Erythroblast (primary cell): ENCODE data around the gene KCNG2.

ENCODE experiments used
- DNase-seq, 2 experiments: peaks; one replicate each; lab custom pipeline; 2025; lab: John Stamatoyannopoulos, UW
- GATA1 ChIP-seq: IDR thresholded peaks from 2 replicates; pipeline ENCODE4 v1.6.1; 2011; ENCODE audit warnings: low read depth, mild to moderate bottlenecking, control low read depth, low read length, moderate library complexity
- POLR2A ChIP-seq: IDR thresholded peaks from 2 replicates; pipeline ENCODE4 v1.6.1; 2011; ENCODE audit warnings: mild to moderate bottlenecking, low read length

The KCNG2 gene

DNA sequence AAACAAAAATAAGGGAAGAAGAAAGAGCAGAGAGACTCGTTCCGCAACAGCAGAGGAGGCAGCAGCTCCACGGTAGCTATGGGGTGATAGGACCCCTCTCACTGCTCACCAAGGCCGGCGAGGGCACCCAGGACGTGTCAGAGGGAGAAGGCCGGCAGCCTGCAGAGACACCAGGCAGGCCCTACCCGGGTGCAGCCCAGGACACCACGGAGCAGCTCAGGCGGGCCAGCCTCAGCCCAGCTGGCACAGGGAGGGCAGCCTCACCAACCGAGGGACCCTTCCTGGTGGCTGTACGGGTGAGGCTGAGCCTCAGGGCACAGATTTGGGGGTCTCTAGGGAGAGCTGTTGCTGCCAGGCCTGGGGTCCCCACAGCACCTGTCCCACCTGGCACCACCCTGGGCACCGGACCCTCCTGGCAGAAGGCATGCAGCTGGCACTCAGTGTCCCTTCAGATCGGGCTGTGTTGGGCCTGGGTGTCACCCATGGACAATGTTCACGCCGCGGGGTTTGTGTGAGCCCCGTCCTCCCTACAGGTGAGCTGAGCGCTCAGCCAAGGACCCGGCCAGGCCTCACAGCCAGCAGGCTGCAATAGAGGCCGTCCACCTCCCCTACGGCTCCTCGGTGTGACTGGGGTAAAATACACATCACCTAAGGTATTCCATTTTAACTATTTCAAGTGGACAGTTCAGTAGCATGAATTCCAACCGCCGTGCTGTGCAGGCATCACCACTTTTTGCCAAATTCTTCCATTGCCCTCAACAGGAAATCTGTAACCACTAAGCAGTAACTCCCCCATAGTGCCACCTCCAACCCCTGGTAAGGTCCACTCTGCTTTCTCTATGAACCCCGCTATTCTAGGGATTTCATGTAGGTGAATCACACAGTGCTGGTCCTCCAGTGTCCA, 21.6 kb downstream of the KCNG2 start:
- DNase-seq = no peak
- no peak for TF ChIP-seq GATA1
- no peak for TF ChIP-seq POLR2A

GRCh38 chr18:79819968-79820351, 22.2 kb downstream of the KCNG2 start:
- DNase-seq = no peak
- TF ChIP-seq POLR2A (no peak), GATA1 (no peak)

GRCh38 chr18:79823120-79823519, 25.4 kb downstream of the KCNG2 start:
- TF ChIP-seq POLR2A (no peak), GATA1 (no peak)
- no peak for DNase-seq

- TF ChIP-seq POLR2A = no peak
- TF ChIP-seq GATA1 = no peak
- no peak for DNase-seq
Measured at GRCh38 chr18:79825913-79826312, 28.2 kb downstream of the KCNG2 start.

DNA sequence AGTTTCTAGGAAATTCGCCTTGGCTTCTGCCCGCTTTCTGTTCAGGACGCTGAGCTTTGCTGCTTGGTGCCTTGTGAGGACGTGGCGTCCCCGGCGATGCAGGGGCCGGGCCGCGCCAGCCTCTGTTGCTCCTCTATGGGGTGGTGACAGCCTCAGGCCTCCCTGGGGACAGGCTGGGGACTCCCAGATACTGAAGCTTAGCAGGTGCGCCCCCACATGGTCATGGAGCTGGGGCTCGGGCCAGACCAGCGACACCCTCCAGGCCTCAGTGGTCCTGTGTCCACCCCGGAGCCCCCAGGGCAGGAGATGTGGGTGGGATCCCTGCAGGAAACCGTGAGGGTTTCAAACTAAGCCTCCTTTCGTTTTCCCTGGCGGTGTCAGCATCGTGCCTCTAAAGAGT, 29.2 kb downstream of the KCNG2 start:
- TF ChIP-seq GATA1 (no peak), POLR2A (no peak)
- DNase-seq = no peak

- TF ChIP-seq POLR2A (no peak), GATA1 (no peak)
- DNase-seq = no peak
Measured at GRCh38 chr18:79828258-79828657, 30.5 kb downstream of the KCNG2 start.

DNA sequence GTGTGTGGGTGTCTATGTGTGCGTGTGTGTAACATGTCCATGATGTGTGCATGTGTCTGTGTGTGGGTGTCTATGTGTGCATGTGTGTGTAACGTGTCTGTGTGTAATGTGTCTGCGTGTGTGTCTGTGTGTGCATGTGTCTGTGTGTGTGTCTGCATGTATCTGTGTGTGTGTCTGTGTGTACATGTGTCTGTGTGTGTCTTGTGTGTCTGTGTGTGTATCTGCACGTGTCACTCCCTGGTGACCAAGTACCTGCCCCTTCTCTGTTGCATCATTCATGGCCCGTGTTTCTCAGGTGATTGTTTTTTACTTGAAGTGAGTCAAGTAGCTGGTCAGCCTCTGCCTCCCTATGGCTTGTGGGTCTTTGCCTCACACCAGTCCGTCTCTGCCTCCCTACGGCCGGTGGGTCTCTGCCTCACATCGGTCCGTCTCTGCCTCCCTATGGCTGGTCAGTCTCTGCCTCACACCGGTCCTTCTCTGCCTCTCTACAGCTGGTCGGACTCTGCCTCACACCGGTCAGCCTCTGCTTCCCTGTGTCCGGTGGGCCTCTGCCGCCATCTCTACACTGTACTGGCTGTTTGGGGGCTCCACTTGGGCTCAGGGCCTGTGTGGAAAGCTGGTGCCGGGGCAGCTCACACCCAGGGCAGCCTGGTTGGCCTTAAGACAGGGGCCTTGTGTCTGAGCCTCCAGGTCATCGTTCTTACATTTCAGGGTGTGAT, 31.6 kb downstream of the KCNG2 start:
- DNase-seq = no peak
- TF ChIP-seq POLR2A (no peak), GATA1 (no peak)

DNA sequence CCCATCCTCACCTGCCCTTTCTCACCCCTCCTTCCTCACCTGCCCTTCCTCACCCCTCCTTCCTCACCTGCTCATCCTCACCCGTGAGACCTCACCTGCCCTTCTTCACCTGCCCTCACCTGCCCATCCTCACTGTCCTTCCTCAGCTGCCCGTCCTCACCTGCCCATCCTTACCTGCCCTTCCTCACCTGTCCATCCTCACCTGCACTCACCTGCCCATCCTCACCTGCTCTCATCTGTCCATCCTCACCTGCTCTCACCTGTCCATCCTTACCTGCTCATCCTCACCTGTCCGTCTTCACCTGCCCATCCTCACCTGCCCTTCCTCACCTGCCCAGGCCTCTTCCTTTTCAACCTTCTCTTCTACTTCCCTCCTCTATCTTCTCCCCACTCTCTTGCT, 34.4 kb downstream of the KCNG2 start:
- no peak for DNase-seq
- TF ChIP-seq POLR2A = no peak
- TF ChIP-seq GATA1 = no peak

DNA sequence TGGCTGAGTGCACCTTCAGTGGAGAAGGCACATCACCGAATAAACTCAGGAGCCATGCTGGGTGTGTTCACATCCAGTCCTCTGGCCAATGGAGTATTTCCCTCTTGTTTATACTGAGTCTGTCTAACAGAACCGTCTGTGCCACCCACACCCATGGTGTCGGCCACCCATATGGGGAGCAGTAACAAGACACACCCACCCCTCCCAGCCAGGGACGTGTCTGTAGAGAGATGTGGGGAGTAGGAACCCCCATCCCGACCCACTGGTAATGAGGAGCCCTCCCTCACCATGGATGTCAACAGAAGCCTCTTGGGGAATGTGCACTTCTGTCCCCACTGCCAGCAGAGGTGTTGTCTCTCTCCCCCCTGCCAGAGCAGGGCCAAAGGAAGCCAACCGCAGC, 37.1 kb downstream of the KCNG2 start:
- TF ChIP-seq GATA1 (no peak), POLR2A (no peak)
- no peak for DNase-seq

DNA sequence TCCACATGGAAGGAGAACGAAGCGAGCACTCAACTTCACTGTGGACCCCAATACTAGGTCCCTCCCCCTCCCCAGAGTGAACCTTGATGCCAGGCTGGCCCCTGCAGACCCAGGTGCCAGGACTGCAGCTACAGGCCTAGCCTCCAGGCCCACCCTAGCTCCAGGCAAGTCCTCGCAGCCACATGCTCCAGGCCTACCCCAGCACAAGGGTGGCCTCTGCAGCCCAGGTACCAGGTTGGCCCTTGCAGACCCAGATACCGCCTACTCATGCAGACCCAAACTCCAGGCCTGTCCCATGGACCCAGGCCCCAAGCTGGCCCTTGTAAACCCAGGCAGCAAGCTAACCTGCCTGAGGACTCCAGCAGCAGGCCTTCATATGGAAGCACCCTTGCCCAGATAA, 44.2 kb downstream of the KCNG2 start:
- DNase-seq = no peak
- TF ChIP-seq GATA1 = no peak
- no peak for TF ChIP-seq POLR2A

GRCh38 chr18:79844999-79845563, 47.3 kb downstream of the KCNG2 start:
- TF ChIP-seq GATA1 = no peak
- no peak for TF ChIP-seq POLR2A
- no peak for DNase-seq

- TF ChIP-seq GATA1 = no peak
- TF ChIP-seq POLR2A = no peak
- DNase-seq = no peak
Measured at GRCh38 chr18:79846936-79847557, 49.3 kb downstream of the KCNG2 start.

GRCh38 chr18:79847606-79848293, 50.0 kb downstream of the KCNG2 start:
- TF ChIP-seq GATA1 = no peak
- TF ChIP-seq POLR2A = no peak
- DNase-seq = no peak

DNA sequence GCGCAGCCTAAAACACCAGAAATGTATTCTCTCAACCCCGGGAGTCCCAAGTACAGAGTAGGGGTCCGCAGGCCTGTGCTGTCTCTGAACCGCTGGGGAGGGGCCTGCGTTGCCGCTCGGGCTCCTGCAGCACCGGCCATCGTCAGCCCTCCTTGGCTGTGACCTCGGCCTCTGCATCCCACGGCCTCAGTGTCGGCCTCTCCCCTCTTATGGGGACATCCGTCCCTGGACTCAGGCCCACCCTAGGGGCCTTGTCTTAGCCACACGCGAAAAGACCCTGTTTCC, 50.5 kb downstream of the KCNG2 start:
- DNase-seq = no peak
- no peak for TF ChIP-seq GATA1
